Measurements from ENCODE around the gene RNF144B. TPM values are rescaled to one million over a fixed set of nuclear protein-coding genes. Genes with fewer than 3 reads are reported as not detected.

Gene RNF144B
- total and polyA plus RNA-seq, 2 of the 13 experiments (the other 11 are each of a cell fraction or from before 2014, with no cell fraction given), result 1.8 to 4.3 TPM

GRCh38 chr6:18503593-18504231, 116.6 kb downstream of the RNF144B start (continued):
- no peak for TF ChIP-seq DZIP1 (CRISPR knock-in tag; IDR thresholded peaks at IDR 0.05)
- no peak for TF ChIP-seq RAD51 (IDR thresholded peaks at IDR 0.05; ENCODE audit: borderline replicate concordance)
- no peak for TF ChIP-seq NFIB (CRISPR knock-in tag; IDR thresholded peaks at IDR 0.05; ENCODE audit: borderline replicate concordance)
- TF ChIP-seq GMEB2 (CRISPR knock-in tag; IDR thresholded peaks at IDR 0.05; ENCODE audit: low read depth), result no peak
- TF ChIP-seq ZNF724P (CRISPR knock-in tag; IDR thresholded peaks at IDR 0.05; ENCODE audit: borderline replicate concordance), result no peak
- no peak for TF ChIP-seq FOXO4 (CRISPR knock-in tag; conservative IDR thresholded peaks at IDR 0.05)
- TF ChIP-seq ATF3 (CRISPR knock-in tag; IDR thresholded peaks at IDR 0.05), result no peak
- TF ChIP-seq ZNF407 (CRISPR knock-in tag; IDR thresholded peaks at IDR 0.05; ENCODE audit: not compliant biosample characterization), result no peak
- TF ChIP-seq NFE2 (CRISPR knock-in tag; IDR thresholded peaks at IDR 0.05), result 0 out of 2 replicates have a peak, but pooled peaks have one; percentile 10
- TF ChIP-seq NFKBIZ (CRISPR knock-in tag; IDR thresholded peaks at IDR 0.05), result no peak
- no peak for TF ChIP-seq TERF1 (CRISPR knock-in tag; IDR thresholded peaks at IDR 0.05)
